Vagina (tissue), 2 donors: Measurements from ENCODE around the gene KIAA1549. TPM values are rescaled to one million over a fixed set of nuclear protein-coding genes. Genes with fewer than 3 reads are reported as not detected.

ENCODE experiments used
- DNase-seq, 2 donors: peaks; one replicate each; pipeline ENCODE4 v3.0.0-alpha.2; 2017; ENCODE audit errors: extremely low spot score in 2 of 2
- H3K27ac ChIP-seq: fragments of 200-600 bp; sonication (generic); one replicate; pipeline ENCODE4 v1.5.1; 2019
- H3K27me3 ChIP-seq: fragments of 200-600 bp; sonication (generic); one replicate; pipeline ENCODE4 v1.5.1; 2019
- H3K36me3 ChIP-seq, 2 donors: fragments of 200-600 bp; sonication (generic); one replicate each; pipeline ENCODE4 v1.5.1; 2017 to 2019
- H3K4me1 ChIP-seq: fragments of 200-600 bp; sonication (generic); one replicate; pipeline ENCODE4 v1.5.1; 2019
- H3K4me3 ChIP-seq, 2 donors: fragments of 200-600 bp; sonication (generic); 1 replicate in 1 of 2; 2 replicates in 1 of 2; pipeline ENCODE4 v1.5.1; 2016 to 2019
- H3K9me3 ChIP-seq: fragments of 200-600 bp; sonication (generic); one replicate; pipeline ENCODE4 v1.5.1; 2019
- POLR2A ChIP-seq, 2 donors: fragments of 450-650 bp; IDR thresholded peaks; one replicate each; pipeline ENCODE4 v1.6.1; 2017; ENCODE audit warnings: antibody characterized with exemption in 2 of 2, mild to moderate bottlenecking in 2 of 2, moderate library complexity in 2 of 2
- POLR2AphosphoS5 ChIP-seq, 2 donors: sonication (generic); formaldehyde crosslinking; IDR thresholded peaks; one replicate each; pipeline ENCODE4 v1.9.0; 2017; ENCODE audit warnings: antibody characterized with exemption in 2 of 2, mild to moderate bottlenecking in 2 of 2, low read depth in 1 of 2; ENCODE audit not compliant: insufficient read depth in 1 of 2
- intact Hi-C: fragments of 100-400 bp; cut with DNase I; formaldehyde crosslinking; loops from one replicate; pipeline ENCODE4 v1.15.1; 2023
- total RNA-seq: library from RNA; depleted of rRNA; stranded (reverse); fragments of >200 nt; gene quantifications from one replicate; pipeline ENCODE4 v1.2.3, GENCODE V29; 2016
- TF ChIP-seq, protein P1 (sequence below), 3 experiments: fragments of 450-650 bp in 2 of 3; fragments of 200-600 bp in 1 of 3; sonication (generic) in 1 of 3; IDR thresholded peaks; one replicate each; pipeline ENCODE4 v1.5.1; 2017 to 2019; ENCODE audit warnings: antibody characterized with exemption in 3 of 3, mild to moderate bottlenecking in 2 of 3, moderate library complexity in 2 of 3

The KIAA1549 gene
- total RNA-seq, 1 donor from 2014 or later, result 2.9 TPM

DNA sequence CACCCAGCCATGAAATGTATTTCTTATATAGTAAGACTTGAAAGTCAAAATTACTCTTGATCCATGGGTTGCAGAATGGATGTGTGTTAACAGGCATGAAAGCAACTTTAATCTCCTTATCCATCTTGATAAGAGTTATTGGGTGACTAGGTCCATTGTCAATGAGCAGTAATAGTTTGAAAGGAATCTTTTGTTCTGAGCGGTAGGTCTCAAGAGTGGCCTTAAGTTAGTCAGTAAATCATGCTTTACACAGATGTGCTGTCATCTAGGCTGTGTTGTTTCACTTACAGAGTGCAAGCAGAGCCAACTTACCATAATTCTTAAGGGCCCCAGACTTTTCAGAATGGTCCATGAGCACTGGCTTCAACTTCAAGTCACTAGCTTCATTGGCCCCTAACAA, 51.2 kb downstream of the KIAA1549 start:
- TF ChIP-seq POLR2AphosphoS5 (IDR thresholded peaks at IDR 0.05; ENCODE audit: insufficient read depth in 1 of 2, low read depth in 1 of 2) (no peak), POLR2A (IDR thresholded peaks at IDR 0.05) (no peak)
- TF ChIP-seq, protein P1, sequence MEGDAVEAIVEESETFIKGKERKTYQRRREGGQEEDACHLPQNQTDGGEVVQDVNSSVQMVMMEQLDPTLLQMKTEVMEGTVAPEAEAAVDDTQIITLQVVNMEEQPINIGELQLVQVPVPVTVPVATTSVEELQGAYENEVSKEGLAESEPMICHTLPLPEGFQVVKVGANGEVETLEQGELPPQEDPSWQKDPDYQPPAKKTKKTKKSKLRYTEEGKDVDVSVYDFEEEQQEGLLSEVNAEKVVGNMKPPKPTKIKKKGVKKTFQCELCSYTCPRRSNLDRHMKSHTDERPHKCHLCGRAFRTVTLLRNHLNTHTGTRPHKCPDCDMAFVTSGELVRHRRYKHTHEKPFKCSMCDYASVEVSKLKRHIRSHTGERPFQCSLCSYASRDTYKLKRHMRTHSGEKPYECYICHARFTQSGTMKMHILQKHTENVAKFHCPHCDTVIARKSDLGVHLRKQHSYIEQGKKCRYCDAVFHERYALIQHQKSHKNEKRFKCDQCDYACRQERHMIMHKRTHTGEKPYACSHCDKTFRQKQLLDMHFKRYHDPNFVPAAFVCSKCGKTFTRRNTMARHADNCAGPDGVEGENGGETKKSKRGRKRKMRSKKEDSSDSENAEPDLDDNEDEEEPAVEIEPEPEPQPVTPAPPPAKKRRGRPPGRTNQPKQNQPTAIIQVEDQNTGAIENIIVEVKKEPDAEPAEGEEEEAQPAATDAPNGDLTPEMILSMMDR (IDR thresholded peaks at IDR 0.05), result no peak
- intact Hi-C loops, result no loop called here
- Histone ChIP-seq H3K4me3 (no peak overlapping the region), H3K4me1 (peaks cover 4% of the 10 kb centered on the region), H3K27me3 (no peaks in the 10 kb centered on the region), H3K36me3 (no peaks in the 10 kb centered on the region), H3K27ac (no peak overlapping the region), H3K9me3 (no peaks in the 10 kb centered on the region)
- no peak for DNase-seq

DNA sequence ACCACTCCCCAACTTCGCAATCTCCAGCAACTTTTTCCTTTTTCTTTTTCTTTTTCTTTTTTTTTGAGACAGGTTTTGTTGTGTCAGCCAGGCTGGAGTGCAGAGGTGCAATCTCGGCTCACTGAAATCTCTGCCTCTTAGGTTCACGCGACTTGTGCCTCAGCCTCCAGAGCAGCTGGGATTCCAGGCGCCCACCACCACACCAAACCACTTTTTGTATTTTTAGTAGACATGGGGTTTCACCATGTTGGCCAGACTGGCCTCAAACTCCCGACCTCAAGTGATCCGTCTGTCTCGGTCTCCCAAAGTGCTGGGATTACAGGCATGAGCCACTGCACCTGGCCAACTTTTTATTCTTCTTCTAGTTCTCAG, 55.0 kb downstream of the KIAA1549 start:
- H3K36me3 ChIP-seq, result no peaks in the 10 kb centered on the region
- H3K27ac ChIP-seq, result no peak overlapping the region
- no peak overlapping the region for H3K4me3 ChIP-seq
- no peak for TF ChIP-seq POLR2AphosphoS5 (IDR thresholded peaks at IDR 0.05; ENCODE audit: insufficient read depth in 1 of 2, low read depth in 1 of 2)
- TF ChIP-seq, protein P1 (IDR thresholded peaks at IDR 0.05), result no peak
- no peak for DNase-seq
- H3K9me3 ChIP-seq, result no peaks in the 10 kb centered on the region
- intact Hi-C loops, result no loop called here
- H3K4me1 ChIP-seq, result no peaks in the 10 kb centered on the region
- no peaks in the 10 kb centered on the region for H3K27me3 ChIP-seq

- Histone ChIP-seq H3K36me3 (no peaks in the 10 kb centered on the region), H3K27ac (no peak overlapping the region), H3K27me3 (no peaks in the 10 kb centered on the region), H3K4me1 (no peaks in the 10 kb centered on the region), H3K4me3 (no peak overlapping the region), H3K9me3 (no peaks in the 10 kb centered on the region)
- DNase-seq, result no peak
- TF ChIP-seq POLR2A (IDR thresholded peaks at IDR 0.05), result no peak
- TF ChIP-seq, protein P1 (IDR thresholded peaks at IDR 0.05), result no peak
- no peak for TF ChIP-seq POLR2AphosphoS5 (IDR thresholded peaks at IDR 0.05; ENCODE audit: insufficient read depth in 1 of 2, low read depth in 1 of 2)
- intact Hi-C loops, result no loop called here
These were observed 56.5 kb downstream of the KIAA1549 start for GRCh38 chr7:138924501-138925225.

- no peak for DNase-seq
- Histone ChIP-seq H3K4me3 (no peak overlapping the region), H3K27me3 (no peaks in the 10 kb centered on the region), H3K36me3 (no peaks in the 10 kb centered on the region), H3K4me1 (no peaks in the 10 kb centered on the region), H3K9me3 (no peaks in the 10 kb centered on the region), H3K27ac (no peak overlapping the region)
- no peak for TF ChIP-seq POLR2AphosphoS5 (IDR thresholded peaks at IDR 0.05; ENCODE audit: insufficient read depth in 1 of 2, low read depth in 1 of 2)
- TF ChIP-seq POLR2A (IDR thresholded peaks at IDR 0.05), result no peak
- TF ChIP-seq, protein P1 (IDR thresholded peaks at IDR 0.05), result no peak
- intact Hi-C loops, result no loop called here
These were observed 59.9 kb downstream of the KIAA1549 start for GRCh38 chr7:138921277-138921676.

DNA sequence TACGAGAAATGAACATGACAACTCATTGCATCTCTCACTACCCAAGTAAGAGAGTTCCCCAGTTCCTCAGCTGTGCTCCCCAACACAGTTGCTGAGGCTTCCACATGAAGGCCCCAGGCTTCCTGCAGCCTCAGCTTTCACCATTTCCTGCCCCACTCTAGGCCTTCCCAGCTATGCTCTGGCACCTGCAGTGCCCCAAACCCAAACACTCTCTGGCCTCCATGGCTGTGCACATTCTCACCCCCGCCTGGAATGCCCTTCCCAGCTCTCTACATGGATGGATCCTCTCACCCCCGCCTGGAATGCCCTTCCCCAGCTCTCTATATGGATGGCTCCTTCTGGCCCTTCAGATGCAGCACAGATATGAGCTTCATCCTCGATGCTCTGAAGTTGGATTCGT, 61.3 kb downstream of the KIAA1549 start:
- no peaks in the 10 kb centered on the region for H3K27me3 ChIP-seq
- intact Hi-C loops, result no loop called here
- H3K4me1 ChIP-seq, result no peaks in the 10 kb centered on the region
- no peaks in the 10 kb centered on the region for H3K36me3 ChIP-seq
- H3K27ac ChIP-seq, result no peak overlapping the region
- H3K4me3 ChIP-seq, result no peak overlapping the region
- no peaks in the 10 kb centered on the region for H3K9me3 ChIP-seq
- no peak for DNase-seq
- no peak for TF ChIP-seq POLR2AphosphoS5 (IDR thresholded peaks at IDR 0.05; ENCODE audit: insufficient read depth in 1 of 2, low read depth in 1 of 2)
- TF ChIP-seq POLR2A (IDR thresholded peaks at IDR 0.05), result no peak
- TF ChIP-seq, protein P1 (IDR thresholded peaks at IDR 0.05), result no peak
